ENCODE data around the gene COL6A1. TPM values are rescaled to one million over a fixed set of nuclear protein-coding genes. Genes with fewer than 3 reads are reported as not detected.

COL6A1 gene
- total RNA-seq, 1 experiment from 2014 or later, result 87.5 TPM

GRCh38 chr21:45935628-45936027 lies 45.9 kb upstream of the COL6A1 start:
- RAD21 ChIA-PET (ENCODE audit: low non-redundant PET in 1 of 2, low total read pairs in 2 of 2, uncharacterized antibody in 2 of 2, unreplicated experiment in 2 of 2), result no interaction called here
- CTCF ChIA-PET, result no interaction called here
- Histone ChIP-seq H3K9me2 (ENCODE audit: insufficient read depth) (no peaks in the 10 kb centered on the region), H3K27me3 (ENCODE audit: insufficient read depth, low read length) (no peaks in the 10 kb centered on the region), H3K27ac (ENCODE audit: low read depth, low read length) (no peak overlapping the region), H3K79me2 (ENCODE audit: insufficient read depth, low read length) (no peaks in the 10 kb centered on the region), H3K4me1 (ENCODE audit: control insufficient read depth in 1 of 2, insufficient read depth in 2 of 2, low read length in 2 of 2) (no peaks in the 10 kb centered on the region), H3K4me3 (replicated peaks in 1 of 2; ENCODE audit: low read depth in 1 of 2, low read length in 2 of 2) (no peak overlapping the region), H3K9ac (ENCODE audit: low read length) (no peak overlapping the region), H3K9me3 (ENCODE audit: control insufficient read depth in 1 of 2, insufficient read depth in 1 of 2, low read depth in 1 of 2, low read length in 2 of 2) (no peaks in the 10 kb centered on the region), H2AFZ (ENCODE audit: low read depth, low read length, poor library complexity, severe bottlenecking) (no peak overlapping the region), H4K20me1 (ENCODE audit: insufficient read depth) (no peaks in the 10 kb centered on the region), H3K4me2 (ENCODE audit: low read length) (no peak overlapping the region), H3K36me3 (ENCODE audit: control insufficient read depth in 1 of 2, insufficient read depth in 2 of 2, low read length in 2 of 2) (no peaks in the 10 kb centered on the region)
- POLR2A ChIA-PET, result no interaction called here
- TF ChIP-seq REST (IDR thresholded peaks at IDR 0.05; ENCODE audit: low read depth) (no peak), JUND (IDR thresholded peaks at IDR 0.05) (no peak)
- intact Hi-C loops (cut with micrococcal nuclease), result no loop called here
- BruUV-seq (replicated peaks), result no TSS peak
- DNase-seq (ENCODE audit: low read depth, low spot score) (no peak), ATAC-seq (no peak)

DNA sequence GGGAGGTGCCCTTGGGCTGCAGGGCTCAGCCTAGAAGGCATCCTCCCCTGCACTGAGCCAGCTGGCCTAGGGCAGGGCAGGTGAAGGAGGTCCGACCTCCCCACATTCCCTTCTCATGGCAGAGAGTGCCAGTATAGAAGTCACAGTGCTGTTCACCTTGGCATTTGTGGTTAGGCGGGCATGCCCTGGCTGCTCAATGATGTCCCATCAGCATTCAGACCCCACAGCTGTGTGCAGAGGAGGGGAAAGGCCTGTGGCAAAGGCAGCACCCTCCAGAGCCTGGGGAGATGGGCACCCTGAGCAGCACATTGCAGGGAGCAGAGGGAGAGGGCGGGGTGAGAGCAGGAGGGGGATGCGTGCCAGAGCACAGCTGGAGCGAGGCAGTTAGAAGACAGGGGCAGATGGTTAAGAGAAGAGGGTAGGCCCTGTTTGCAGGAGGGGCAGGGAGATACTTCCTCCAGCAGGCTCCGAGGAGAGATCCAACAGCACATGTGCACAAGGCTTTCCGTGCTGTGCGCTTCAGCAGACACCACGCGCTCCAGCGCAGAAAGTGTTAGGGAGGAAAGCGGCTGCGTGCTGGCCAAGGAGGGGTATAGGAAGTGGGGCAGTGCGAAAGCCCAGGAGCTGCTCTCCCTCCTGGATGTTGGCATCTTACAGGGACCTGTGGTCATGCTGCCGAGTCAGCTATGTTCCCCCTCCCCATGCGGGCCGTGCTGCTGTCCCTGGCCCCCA lies 43.7 kb upstream of the COL6A1 start:
- POLR2A ChIA-PET, result no interaction called here
- no peaks in the 10 kb centered on the region for H4K20me1 ChIP-seq (ENCODE audit: insufficient read depth)
- no peak overlapping the region for H3K4me3 ChIP-seq (replicated peaks in 1 of 2; ENCODE audit: low read depth in 1 of 2, low read length in 2 of 2)
- RAD21 ChIA-PET (ENCODE audit: low non-redundant PET in 1 of 2, low total read pairs in 2 of 2, uncharacterized antibody in 2 of 2, unreplicated experiment in 2 of 2), result no interaction called here
- TF ChIP-seq, protein P1, sequence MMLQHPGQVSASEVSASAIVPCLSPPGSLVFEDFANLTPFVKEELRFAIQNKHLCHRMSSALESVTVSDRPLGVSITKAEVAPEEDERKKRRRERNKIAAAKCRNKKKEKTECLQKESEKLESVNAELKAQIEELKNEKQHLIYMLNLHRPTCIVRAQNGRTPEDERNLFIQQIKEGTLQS (IDR thresholded peaks at IDR 0.05), result no peak
- no peak for TF ChIP-seq POLR2AphosphoS5 (IDR thresholded peaks at IDR 0.05; ENCODE audit: low read depth, low read length)
- H3K27me3 ChIP-seq (ENCODE audit: insufficient read depth, low read length), result no peaks in the 10 kb centered on the region
- H3K27ac ChIP-seq (ENCODE audit: low read depth, low read length), result no peak overlapping the region
- no peaks in the 10 kb centered on the region for H3K36me3 ChIP-seq (ENCODE audit: control insufficient read depth in 1 of 2, insufficient read depth in 2 of 2, low read length in 2 of 2)
- DNase-seq (ENCODE audit: low read depth, low spot score) (no peak), ATAC-seq (no peak)
- H2AFZ ChIP-seq (ENCODE audit: low read depth, low read length, poor library complexity, severe bottlenecking), result no peak overlapping the region
- CTCF ChIA-PET, result no interaction called here
- no peaks in the 10 kb centered on the region for H3K9me3 ChIP-seq (ENCODE audit: control insufficient read depth in 1 of 2, insufficient read depth in 1 of 2, low read depth in 1 of 2, low read length in 2 of 2)
- H3K79me2 ChIP-seq (ENCODE audit: insufficient read depth, low read length), result no peaks in the 10 kb centered on the region
- intact Hi-C loops (cut with micrococcal nuclease), result no loop called here
- H3K4me2 ChIP-seq (ENCODE audit: low read length), result no peak overlapping the region
- no peaks in the 10 kb centered on the region for H3K4me1 ChIP-seq (ENCODE audit: control insufficient read depth in 1 of 2, insufficient read depth in 2 of 2, low read length in 2 of 2)
- no peak overlapping the region for H3K9ac ChIP-seq (ENCODE audit: low read length)
- no TSS peak for BruUV-seq (replicated peaks)
- no peaks in the 10 kb centered on the region for H3K9me2 ChIP-seq (ENCODE audit: insufficient read depth)
